Right renal pelvis (tissue), 4 donors: ENCODE data around the gene SDC3. TPM values are rescaled to one million over a fixed set of nuclear protein-coding genes. Genes with fewer than 3 reads are reported as not detected.

Experiments
- DNase-seq, 4 donors: peaks; one replicate each; pipeline ENCODE4 v3.0.0-alpha.2; 2013; ENCODE audit warnings: low read depth in 4 of 4, low spot score in 3 of 4, missing footprints in 1 of 4
- polyA plus RNA-seq, 4 donors: library from polyadenylated mRNA; unstranded; fragments of 120-200 nt; gene quantifications; one replicate each; pipeline ENCODE4 v1.2.1, GENCODE V29; 2013; ENCODE audit not compliant: insufficient read length in 4 of 4

Gene SDC3
- polyA plus RNA-seq, 4 donors: 25.4 to 31.8 (median 28.4) TPM

DNA sequence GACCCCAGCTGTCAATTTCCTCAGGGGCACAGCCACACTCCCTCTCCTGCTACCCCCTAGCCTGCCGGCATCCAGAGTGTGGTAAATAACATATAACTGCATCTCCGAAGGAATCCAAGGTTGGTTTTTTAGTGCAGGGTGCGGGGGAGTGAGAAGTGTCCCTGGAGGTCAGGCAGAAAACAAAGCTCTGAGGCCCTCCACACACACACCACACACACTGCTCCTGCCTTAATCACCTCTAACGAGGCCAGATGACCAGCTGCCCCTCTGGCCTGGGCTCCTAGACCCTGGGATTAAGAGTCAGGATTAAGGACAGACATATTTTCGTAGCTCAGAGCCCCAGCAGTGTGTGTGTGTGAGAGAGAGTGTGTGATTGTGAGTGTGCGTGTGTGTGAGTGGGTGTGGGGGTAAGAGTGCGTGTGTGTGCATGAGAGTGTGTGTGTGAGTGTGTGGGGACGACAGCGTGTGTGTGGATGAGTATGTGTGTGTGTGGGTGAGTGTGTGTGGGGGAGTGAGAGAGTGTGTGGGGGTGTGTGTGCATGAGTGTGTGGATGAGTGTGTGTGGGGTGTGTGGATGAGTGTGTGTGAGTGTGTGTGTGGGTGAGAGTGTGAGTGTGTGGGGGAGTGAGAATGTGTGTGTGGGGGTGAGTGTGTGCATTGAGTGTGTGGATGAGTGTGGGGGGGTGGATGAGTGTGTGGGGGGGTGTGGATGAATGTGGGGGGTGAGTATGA, 14.6 kb downstream of the SDC3 start:
- no peak for DNase-seq

DNA sequence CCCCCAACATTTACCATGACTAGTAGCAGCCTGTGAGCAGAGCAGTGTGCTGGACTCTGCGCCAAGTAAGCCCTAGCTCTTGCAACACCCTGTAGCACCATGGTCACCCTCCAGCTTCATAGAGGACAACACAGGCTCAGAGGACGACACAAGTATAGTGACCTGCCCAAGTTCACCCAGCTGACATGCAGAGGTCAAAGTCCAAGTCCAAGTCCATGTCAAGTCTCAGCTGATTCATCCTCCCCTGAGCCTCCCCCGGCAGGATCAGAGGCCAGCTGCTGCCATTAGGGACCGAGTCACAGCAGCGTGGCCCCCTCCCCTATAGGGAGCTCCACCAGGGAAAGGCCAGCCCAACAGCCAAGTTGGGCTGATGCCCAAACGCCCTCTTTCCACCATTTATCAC, 15.9 kb downstream of the SDC3 start:
- DNase-seq: no peak

DNA sequence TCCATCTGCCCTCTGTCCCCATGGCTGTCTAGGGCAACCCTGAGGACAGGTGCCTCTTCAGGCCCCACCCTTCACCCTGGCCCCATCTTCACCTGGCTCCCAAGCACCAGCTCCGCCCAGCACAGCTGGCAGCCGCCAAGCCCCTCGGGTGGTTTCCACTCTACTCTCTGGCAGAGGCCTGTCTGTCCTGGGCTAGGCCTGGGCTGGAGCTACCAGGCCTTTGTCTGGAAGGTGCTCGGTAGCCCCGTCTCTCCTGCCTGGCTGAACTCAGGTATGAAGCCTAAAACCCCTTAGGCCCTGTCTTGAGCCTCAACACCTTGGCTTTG, 17.4 kb downstream of the SDC3 start:
- no peak for DNase-seq

DNA sequence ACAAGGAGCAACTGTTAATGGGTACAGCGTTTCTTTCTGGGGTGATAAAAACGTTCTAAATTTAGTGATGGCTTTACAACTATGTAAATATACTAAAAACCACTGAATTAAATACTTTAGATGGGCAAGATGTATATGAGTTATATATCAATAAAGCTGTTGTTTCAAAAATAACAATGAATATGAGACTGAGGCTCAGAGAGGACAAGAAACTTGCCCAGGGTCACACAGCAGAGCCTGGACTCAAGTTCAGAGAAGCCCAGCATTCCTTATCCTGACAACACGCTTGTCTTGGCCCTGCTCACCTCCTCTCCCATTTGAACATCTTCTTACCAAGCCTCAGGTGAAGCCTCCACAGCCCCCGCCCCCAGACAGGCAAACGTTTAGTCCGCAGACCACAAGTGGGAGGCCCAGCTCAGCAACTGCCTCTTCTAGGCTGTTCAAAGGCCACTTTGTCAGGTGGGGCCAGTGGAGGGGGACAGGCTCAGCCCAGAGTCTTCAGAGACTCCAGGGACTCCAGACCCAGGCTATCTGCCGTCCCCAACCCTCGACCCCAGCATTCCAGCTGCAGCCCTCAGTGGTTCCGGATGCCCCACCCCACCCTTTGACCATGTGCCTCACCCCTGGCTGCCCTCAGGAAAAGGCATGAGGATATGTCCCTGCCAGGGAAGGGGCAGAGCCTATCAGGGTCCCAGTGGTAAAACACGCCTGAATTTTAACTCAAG, 17.9 kb downstream of the SDC3 start:
- no peak for DNase-seq

GRCh38 chr1:30889511-30889910, 19.0 kb downstream of the SDC3 start:
- no peak for DNase-seq

DNA sequence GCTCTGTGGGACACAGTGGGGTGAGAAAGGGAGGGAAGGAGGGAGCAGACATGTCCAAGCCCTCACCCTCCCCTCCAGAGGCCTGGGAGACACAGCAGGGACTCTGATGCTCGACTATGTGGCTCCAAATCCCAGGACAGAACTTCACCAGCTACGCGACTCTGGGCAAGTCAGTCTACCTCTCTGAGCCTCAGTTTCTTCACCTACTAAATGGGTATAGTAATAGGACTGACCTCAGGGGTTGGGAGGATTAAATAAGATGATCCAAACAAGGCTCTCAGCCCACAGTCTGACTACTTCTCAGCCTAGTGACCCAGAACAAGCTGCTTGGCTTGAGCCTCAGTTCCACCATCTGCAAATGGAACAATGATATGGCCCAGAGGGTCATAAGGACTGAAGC, 19.6 kb downstream of the SDC3 start:
- no peak for DNase-seq

DNA sequence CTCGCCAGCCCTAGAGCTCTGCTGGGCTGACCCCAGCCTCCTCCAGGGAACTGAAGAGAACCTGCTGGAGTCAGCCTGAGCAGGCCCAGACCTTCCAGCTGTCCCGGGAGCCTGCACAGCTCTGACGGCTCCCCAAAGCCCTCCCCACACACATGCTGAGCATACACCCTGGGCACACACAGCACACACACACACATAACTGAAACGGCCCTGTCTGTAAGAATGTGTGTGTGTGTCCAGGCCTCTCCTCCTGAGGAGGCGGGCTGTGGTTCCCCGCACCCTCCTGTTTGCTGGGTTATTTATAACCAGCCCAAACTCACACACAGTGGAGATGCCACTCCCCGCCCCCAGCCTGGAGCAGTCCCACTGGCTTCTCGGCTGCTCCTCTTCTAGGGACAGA, 20.2 kb downstream of the SDC3 start:
- DNase-seq: peak in 1 of 4 donors; percentile 34

- DNase-seq: no peak
Observed at GRCh38 chr1:30887485-30888315, 20.9 kb downstream of the SDC3 start.

- no peak for DNase-seq
Observed at GRCh38 chr1:30886710-30887428, 21.7 kb downstream of the SDC3 start.

- no peak for DNase-seq
Observed at GRCh38 chr1:30885570-30886522, 22.7 kb downstream of the SDC3 start.

DNA sequence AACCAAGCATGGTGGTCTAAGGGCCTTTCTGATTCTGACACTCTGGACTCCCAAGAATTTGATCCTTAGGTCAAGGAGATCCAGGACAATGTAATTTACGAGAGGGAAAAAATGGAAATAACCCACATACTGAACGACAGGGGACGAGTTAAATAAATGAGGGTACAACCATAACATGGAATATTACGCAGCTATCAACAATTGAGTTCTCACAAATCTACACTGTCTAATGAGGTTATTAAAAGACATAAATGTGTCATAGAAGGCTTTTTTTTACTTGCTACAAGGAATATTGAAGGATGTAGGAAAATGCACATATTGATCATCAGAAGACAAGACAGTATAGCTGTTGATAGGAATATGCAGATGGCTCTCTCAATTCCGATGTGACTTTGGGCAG, 23.8 kb downstream of the SDC3 start:
- DNase-seq: no peak

DNA sequence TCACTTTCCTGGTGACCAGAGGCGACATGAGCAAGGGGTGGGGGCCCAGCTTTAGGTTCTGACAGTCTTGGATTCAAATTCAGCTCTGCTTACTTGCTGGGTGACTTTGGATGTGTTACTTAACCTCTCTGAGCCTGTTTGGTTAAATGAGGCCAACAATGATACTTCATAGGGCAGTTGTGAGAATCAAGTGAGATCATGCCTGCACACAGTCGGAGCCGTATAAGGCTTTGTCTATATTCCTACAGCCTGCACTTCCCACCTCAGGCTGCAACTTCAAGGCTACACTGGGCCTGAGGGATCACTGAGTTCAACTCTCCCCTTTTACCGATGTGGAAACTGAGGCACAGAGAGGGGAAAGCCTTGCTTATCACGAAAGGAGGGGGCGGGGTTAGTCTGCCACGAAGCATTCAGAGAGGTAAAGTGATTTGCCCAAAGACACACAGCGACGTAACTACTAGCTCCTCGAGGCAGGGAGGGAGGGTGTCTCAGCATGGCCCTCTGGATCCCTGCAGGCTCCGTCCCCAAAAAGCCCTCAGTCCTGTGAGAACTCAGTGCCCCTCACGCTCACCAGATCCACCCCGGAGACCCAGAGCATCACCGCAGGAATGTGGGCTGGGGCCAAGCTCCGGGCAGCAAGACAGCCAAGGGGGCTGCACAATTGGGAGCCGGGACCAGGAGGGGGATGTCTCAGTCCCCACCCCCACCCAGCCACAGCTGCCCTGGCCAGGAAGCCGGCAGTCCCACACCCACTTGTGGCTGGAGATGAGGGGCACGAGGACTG, 25.0 kb downstream of the SDC3 start:
- DNase-seq: no peak

GRCh38 chr1:30882678-30883388, 25.7 kb downstream of the SDC3 start:
- DNase-seq: no peak

GRCh38 chr1:30881319-30882181, 27.0 kb downstream of the SDC3 start:
- no peak for DNase-seq

DNA sequence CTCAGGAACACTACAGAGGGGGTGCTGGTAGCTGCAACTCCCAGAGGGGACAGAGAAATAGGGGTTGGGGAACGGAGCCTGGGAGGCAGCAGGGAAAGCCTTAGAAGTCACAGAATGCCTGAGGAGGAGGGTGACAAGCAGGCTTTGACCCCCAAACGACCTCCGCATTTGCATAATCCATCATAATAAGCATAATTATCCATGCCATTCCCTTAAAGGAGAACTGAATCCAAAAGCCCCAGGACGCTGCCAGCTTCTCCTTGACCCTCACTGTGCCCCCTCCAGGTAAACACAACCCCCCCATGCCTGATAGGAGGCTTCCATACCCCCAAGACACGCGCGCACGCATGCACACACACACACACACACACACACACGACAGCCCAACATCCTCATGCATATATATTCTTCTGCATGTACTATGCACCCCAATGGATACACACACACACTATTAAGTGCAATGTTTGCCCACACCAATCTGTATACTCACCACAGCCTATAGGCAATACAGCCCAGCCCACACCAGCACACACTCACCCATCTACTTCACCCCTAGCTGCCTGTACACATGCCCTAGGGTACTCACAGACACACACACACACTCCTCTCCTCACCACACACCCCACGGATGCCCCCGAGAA, 27.8 kb downstream of the SDC3 start:
- DNase-seq: no peak

DNA sequence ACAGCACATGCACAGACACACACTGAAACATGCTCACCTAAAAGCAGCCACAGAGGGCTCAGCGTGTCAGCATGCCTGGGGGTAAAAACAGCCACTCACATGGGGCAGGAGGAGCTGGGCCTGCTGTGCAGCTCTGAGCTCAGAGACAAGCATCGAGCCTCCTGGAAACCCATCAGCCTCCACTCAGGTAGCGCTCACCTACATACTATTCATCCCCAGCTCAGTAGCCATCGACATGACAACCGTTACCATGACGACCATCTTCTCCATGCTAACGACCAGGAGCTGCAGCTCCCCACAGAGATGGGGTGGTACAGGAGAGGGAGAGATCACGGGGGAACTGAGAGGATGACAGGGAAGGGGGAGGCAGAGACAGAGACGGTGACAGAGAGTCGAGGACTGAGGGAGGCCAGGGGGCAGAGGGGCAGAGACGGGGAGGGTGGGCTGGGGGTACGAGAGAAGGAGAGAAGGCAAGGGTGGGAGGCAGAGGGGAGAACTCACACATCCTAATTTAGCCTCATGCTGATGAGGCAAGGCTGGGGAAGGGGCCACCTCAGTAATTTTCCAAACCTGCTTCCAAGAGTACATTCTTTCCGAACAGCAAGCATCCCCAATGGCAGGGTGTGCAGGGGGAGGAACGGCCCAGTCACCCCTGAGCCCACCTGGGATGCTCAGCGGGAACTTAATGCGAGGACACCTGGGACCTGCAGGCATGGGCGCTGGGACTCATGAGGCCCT, 28.4 kb downstream of the SDC3 start:
- no peak for DNase-seq
